ENCODE data around the gene MT1M.

Gene MT1M

GRCh38 chr16:56608043-56608875 lies 24.2 kb upstream of the MT1M start, which contains the start of gene MT2A:
MT2A (plus strand) TSS chr16:56608584; CDS start chr16:56608656, 72 bp downstream.
- DNase-seq (ENCODE audit: low read depth in 2 of 2), result peak; percentile 98
- no peak for TF ChIP-seq CTCF (IDR thresholded peaks at IDR 0.05; ENCODE audit: low read depth, low read length)
- peak within 1 kb of the TSS; percentile 62 to 64 for H3K4me3 ChIP-seq (replicated peaks in 1 of 2; ENCODE audit: low read depth in 2 of 2, low read length in 2 of 2)

- peak overlapping the region; percentile 62 to 64 for H3K4me3 ChIP-seq (replicated peaks in 1 of 2; ENCODE audit: low read depth in 2 of 2, low read length in 2 of 2)
- DNase-seq (ENCODE audit: low read depth in 2 of 2), result peak; percentile 14 to 42
- no peak for TF ChIP-seq CTCF (IDR thresholded peaks at IDR 0.05; ENCODE audit: low read depth, low read length)
These were observed 23.5 kb upstream of the MT1M start for GRCh38 chr16:56608876-56609462.

GRCh38 chr16:56609463-56609921 lies 23.0 kb upstream of the MT1M start:
- TF ChIP-seq CTCF (IDR thresholded peaks at IDR 0.05; ENCODE audit: low read depth, low read length), result no peak
- H3K4me3 ChIP-seq (replicated peaks in 1 of 2; ENCODE audit: low read depth in 2 of 2, low read length in 2 of 2), result peak overlapping the region; percentile 62 to 64
- DNase-seq (ENCODE audit: low read depth in 2 of 2), result peak; percentile 89 to 95

- no peak for TF ChIP-seq CTCF (IDR thresholded peaks at IDR 0.05; ENCODE audit: low read depth, low read length)
- DNase-seq (ENCODE audit: low read depth in 2 of 2), result peak; percentile 93 to 98
These were observed 22.3 kb upstream of the MT1M start for GRCh38 chr16:56610017-56610608.

GRCh38 chr16:56610609-56611111 lies 21.8 kb upstream of the MT1M start:
- peak; percentile 67 to 69 for DNase-seq (ENCODE audit: low read depth in 2 of 2)
- TF ChIP-seq CTCF (IDR thresholded peaks at IDR 0.05; ENCODE audit: low read depth, low read length), result no peak
- H3K4me3 ChIP-seq (replicated peaks in 1 of 2; ENCODE audit: low read depth in 2 of 2, low read length in 2 of 2), result peak overlapping the region in 1 of 2 donors; percentile 64

More at GRCh38 chr16:56610017-56610608, 22.3 kb upstream of the MT1M start:
- H3K4me3 ChIP-seq (replicated peaks in 1 of 2; ENCODE audit: low read depth in 2 of 2, low read length in 2 of 2), result peak overlapping the region; percentile 22 to 64

- DNase-seq (ENCODE audit: low read depth in 2 of 2), result peak; percentile 75 to 81
- peak overlapping the region in 1 of 2 donors; percentile 64 for H3K4me3 ChIP-seq (replicated peaks in 1 of 2; ENCODE audit: low read depth in 2 of 2, low read length in 2 of 2)
- TF ChIP-seq CTCF (IDR thresholded peaks at IDR 0.05; ENCODE audit: low read depth, low read length), result no peak
These were observed 21.1 kb upstream of the MT1M start for GRCh38 chr16:56611281-56611833.

Measured in cardiac fibroblast (primary cell).